HG03439 (cell line): ENCODE results near the gene PRIMPOL.
"Not testable (repeated sequence)": the region's sequence is repeated elsewhere in the genome, so short reads cannot be mapped to it uniquely, and the experiment has no call there.

ENCODE experiments used
- ATAC-seq: cut with Tn5 transposase; IDR thresholded peaks from one replicate; pipeline ENCODE4 v1.9.1; 2021; ENCODE audit warnings: mild to moderate bottlenecking, moderate library complexity; ENCODE audit not compliant: unreplicated experiment

Gene PRIMPOL

GRCh38 chr4:184702114-184702513 is 52.6 kb downstream of the PRIMPOL start:
- ATAC-seq, result no peak

- ATAC-seq, result no peak
Measured at GRCh38 chr4:184705692-184706091, 56.2 kb downstream of the PRIMPOL start.

- no peak for ATAC-seq
Measured at GRCh38 chr4:184706453-184706852, 56.9 kb downstream of the PRIMPOL start.

GRCh38 chr4:184712322-184712721 is 62.8 kb downstream of the PRIMPOL start:
- ATAC-seq, result no peak

GRCh38 chr4:184713887-184714286 is 64.3 kb downstream of the PRIMPOL start:
- ATAC-seq, result no peak

- no peak for ATAC-seq
Measured at GRCh38 chr4:184715526-184715925, 66.0 kb downstream of the PRIMPOL start.

GRCh38 chr4:184719407-184719806 is 69.9 kb downstream of the PRIMPOL start:
- no peak for ATAC-seq

- no peak for ATAC-seq
Measured at GRCh38 chr4:184721254-184721653, 71.7 kb downstream of the PRIMPOL start.

- ATAC-seq, result no peak
Measured at GRCh38 chr4:184722798-184723197, 73.3 kb downstream of the PRIMPOL start.

- no peak for ATAC-seq
Measured at GRCh38 chr4:184727430-184727829, 77.9 kb downstream of the PRIMPOL start.

- no peak for ATAC-seq
Measured at GRCh38 chr4:184728858-184729257, 79.3 kb downstream of the PRIMPOL start.

GRCh38 chr4:184729946-184730345 is 80.4 kb downstream of the PRIMPOL start:
- ATAC-seq, result no peak

GRCh38 chr4:184731056-184731455 is 81.5 kb downstream of the PRIMPOL start:
- no peak for ATAC-seq

GRCh38 chr4:184732126-184732525 is 82.6 kb downstream of the PRIMPOL start:
- ATAC-seq, result no peak

- ATAC-seq, result peak; percentile 95
Measured at GRCh38 chr4:184733654-184734524, 84.4 kb downstream of the PRIMPOL start, which contains the start of gene CENPU. CENPU (minus strand) TSS chr4:184734096; CDS start chr4:184734062, 34 bp downstream.

- no peak for ATAC-seq
Measured at GRCh38 chr4:184734758-184735157, 85.2 kb downstream of the PRIMPOL start.

- ATAC-seq, result not testable (repeated sequence)
Measured at GRCh38 chr4:184739575-184739974, 90.0 kb downstream of the PRIMPOL start.

GRCh38 chr4:184740980-184741391 is 91.4 kb downstream of the PRIMPOL start:
- ATAC-seq, result no peak

GRCh38 chr4:184741651-184742050 is 92.1 kb downstream of the PRIMPOL start:
- not testable (repeated sequence) for ATAC-seq

- no peak for ATAC-seq
Measured at GRCh38 chr4:184743650-184744049, 94.1 kb downstream of the PRIMPOL start.

- no peak for ATAC-seq
Measured at GRCh38 chr4:184744236-184744635, 94.7 kb downstream of the PRIMPOL start.
